ENCODE measurements around the gene SMIM32. TPM values are rescaled to one million over a fixed set of nuclear protein-coding genes. Genes with fewer than 3 reads are reported as not detected.

The SMIM32 gene
- total and polyA plus RNA-seq, 4 donors: 0.02 TPM; not detected in 3

DNA sequence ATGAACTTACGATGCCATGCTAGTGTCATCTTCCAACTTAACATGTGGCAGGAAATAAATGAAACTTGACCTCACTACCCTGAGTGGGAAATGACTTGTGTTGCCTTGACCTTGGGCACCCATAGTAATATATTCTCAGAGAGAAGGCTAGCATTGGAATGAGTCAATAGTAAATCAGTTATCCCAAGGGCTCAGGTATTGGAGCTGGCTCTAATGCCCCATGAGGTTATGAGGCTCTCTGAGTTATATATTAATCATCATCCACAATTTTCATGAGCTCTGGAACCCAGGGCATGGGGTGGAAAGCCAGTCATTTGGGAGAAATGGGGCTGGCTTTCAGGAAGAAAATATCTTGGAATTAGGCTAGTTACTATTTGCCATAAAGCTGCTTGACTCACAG is 42.4 kb upstream of the SMIM32 start:
- no peak for DNase-seq (ENCODE audit: low spot score)
- Histone ChIP-seq H3K27ac (ENCODE audit: low read depth in 1 of 2, low read length in 2 of 2) (no peak overlapping the region), H3K4me3 (ENCODE audit: low read depth in 1 of 3, low read length in 3 of 3) (no peak overlapping the region), H3K4me1 (ENCODE audit: control insufficient read depth in 4 of 4, insufficient read depth in 4 of 4, low read length in 3 of 4) (no peaks in the 10 kb centered on the region), H3K27me3 (ENCODE audit: control insufficient read depth in 4 of 4, insufficient read depth in 4 of 4, low read length in 3 of 4) (no peaks in the 10 kb centered on the region), H3K36me3 (ENCODE audit: control insufficient read depth in 4 of 4, insufficient read depth in 3 of 4, low read depth in 1 of 4, low read length in 3 of 4) (no peaks in the 10 kb centered on the region), H3K9me3 (ENCODE audit: control insufficient read depth in 4 of 4, low read length in 3 of 4) (no peaks in the 10 kb centered on the region), H3K9ac (ENCODE audit: low read depth in 1 of 2, low read length in 2 of 2) (no peak overlapping the region)
- no peak for TF ChIP-seq HNF4A (conservative IDR thresholded peaks at IDR 0.05)
- no peak for TF ChIP-seq GABPA (IDR thresholded peaks at IDR 0.05 in 1 of 2, conservative IDR thresholded peaks at IDR 0.05 in 1 of 2)
- no peak for TF ChIP-seq SP1 (IDR thresholded peaks at IDR 0.05)
- TF ChIP-seq, protein P1, sequence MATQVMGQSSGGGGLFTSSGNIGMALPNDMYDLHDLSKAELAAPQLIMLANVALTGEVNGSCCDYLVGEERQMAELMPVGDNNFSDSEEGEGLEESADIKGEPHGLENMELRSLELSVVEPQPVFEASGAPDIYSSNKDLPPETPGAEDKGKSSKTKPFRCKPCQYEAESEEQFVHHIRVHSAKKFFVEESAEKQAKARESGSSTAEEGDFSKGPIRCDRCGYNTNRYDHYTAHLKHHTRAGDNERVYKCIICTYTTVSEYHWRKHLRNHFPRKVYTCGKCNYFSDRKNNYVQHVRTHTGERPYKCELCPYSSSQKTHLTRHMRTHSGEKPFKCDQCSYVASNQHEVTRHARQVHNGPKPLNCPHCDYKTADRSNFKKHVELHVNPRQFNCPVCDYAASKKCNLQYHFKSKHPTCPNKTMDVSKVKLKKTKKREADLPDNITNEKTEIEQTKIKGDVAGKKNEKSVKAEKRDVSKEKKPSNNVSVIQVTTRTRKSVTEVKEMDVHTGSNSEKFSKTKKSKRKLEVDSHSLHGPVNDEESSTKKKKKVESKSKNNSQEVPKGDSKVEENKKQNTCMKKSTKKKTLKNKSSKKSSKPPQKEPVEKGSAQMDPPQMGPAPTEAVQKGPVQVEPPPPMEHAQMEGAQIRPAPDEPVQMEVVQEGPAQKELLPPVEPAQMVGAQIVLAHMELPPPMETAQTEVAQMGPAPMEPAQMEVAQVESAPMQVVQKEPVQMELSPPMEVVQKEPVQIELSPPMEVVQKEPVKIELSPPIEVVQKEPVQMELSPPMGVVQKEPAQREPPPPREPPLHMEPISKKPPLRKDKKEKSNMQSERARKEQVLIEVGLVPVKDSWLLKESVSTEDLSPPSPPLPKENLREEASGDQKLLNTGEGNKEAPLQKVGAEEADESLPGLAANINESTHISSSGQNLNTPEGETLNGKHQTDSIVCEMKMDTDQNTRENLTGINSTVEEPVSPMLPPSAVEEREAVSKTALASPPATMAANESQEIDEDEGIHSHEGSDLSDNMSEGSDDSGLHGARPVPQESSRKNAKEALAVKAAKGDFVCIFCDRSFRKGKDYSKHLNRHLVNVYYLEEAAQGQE (IDR thresholded peaks at IDR 0.05): no peak
- no peak for TF ChIP-seq RAD21 (IDR thresholded peaks at IDR 0.05)
- TF ChIP-seq JUND (IDR thresholded peaks at IDR 0.05): no peak
- TF ChIP-seq EGR1 (IDR thresholded peaks at IDR 0.05; ENCODE audit: low read depth in 2 of 2): no peak
- TF ChIP-seq FOXA1 (IDR thresholded peaks at IDR 0.05): no peak
- TF ChIP-seq, protein P2, sequence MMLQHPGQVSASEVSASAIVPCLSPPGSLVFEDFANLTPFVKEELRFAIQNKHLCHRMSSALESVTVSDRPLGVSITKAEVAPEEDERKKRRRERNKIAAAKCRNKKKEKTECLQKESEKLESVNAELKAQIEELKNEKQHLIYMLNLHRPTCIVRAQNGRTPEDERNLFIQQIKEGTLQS (IDR thresholded peaks at IDR 0.05): no peak
- 59% methylated on average over 1 of the region's 1 CpG for WGBS

DNA sequence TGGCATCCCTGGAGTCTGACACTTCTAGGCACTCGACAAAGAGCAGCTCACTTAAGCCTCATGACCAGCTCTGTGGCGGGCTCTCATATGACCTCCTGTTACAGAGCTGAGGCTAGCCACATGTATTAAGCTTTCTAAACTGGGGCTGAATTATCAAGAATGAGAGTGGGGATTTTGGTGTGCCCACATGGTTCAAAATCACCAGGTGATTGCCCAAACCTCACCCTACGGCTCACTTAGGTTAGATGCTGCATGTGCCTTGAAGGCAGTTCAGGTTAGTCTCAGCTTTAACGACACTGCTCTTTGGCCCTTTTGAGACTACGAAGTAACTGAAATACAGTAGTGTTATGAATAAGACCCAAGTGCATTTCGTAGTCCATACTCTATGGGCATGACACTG is 39.4 kb upstream of the SMIM32 start:
- 92% methylated on average over 6 of the region's 6 CpGs for WGBS
- DNase-seq (ENCODE audit: low spot score): no peak
- Histone ChIP-seq H3K27ac (ENCODE audit: low read depth in 1 of 2, low read length in 2 of 2) (no peak overlapping the region), H3K36me3 (ENCODE audit: control insufficient read depth in 4 of 4, insufficient read depth in 3 of 4, low read depth in 1 of 4, low read length in 3 of 4) (no peaks in the 10 kb centered on the region), H3K4me3 (ENCODE audit: low read depth in 1 of 3, low read length in 3 of 3) (no peak overlapping the region), H3K9ac (ENCODE audit: low read depth in 1 of 2, low read length in 2 of 2) (no peak overlapping the region), H3K4me1 (ENCODE audit: control insufficient read depth in 4 of 4, insufficient read depth in 4 of 4, low read length in 3 of 4) (no peaks in the 10 kb centered on the region), H3K27me3 (ENCODE audit: control insufficient read depth in 4 of 4, insufficient read depth in 4 of 4, low read length in 3 of 4) (no peaks in the 10 kb centered on the region), H3K9me3 (ENCODE audit: control insufficient read depth in 4 of 4, low read length in 3 of 4) (no peaks in the 10 kb centered on the region)
- TF ChIP-seq RXRA (IDR thresholded peaks at IDR 0.05) (no peak), NR2F2 (IDR thresholded peaks at IDR 0.05) (no peak), FOXA1 (IDR thresholded peaks at IDR 0.05) (no peak), HNF4A (conservative IDR thresholded peaks at IDR 0.05) (no peak), FOXA2 (IDR thresholded peaks at IDR 0.05) (no peak)
- TF ChIP-seq, protein P1 (IDR thresholded peaks at IDR 0.05): no peak
- TF ChIP-seq, protein P2 (IDR thresholded peaks at IDR 0.05): no peak
- TF ChIP-seq, protein P3, sequence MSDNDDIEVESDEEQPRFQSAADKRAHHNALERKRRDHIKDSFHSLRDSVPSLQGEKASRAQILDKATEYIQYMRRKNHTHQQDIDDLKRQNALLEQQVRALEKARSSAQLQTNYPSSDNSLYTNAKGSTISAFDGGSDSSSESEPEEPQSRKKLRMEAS (IDR thresholded peaks at IDR 0.05): no peak
